ENCODE data around the gene DNAH17. TPM values are rescaled to one million over a fixed set of nuclear protein-coding genes. Genes with fewer than 3 reads are reported as not detected.

DNAH17 gene
- total RNA-seq, 1 experiment from 2014 or later, result 0.76 TPM

DNA sequence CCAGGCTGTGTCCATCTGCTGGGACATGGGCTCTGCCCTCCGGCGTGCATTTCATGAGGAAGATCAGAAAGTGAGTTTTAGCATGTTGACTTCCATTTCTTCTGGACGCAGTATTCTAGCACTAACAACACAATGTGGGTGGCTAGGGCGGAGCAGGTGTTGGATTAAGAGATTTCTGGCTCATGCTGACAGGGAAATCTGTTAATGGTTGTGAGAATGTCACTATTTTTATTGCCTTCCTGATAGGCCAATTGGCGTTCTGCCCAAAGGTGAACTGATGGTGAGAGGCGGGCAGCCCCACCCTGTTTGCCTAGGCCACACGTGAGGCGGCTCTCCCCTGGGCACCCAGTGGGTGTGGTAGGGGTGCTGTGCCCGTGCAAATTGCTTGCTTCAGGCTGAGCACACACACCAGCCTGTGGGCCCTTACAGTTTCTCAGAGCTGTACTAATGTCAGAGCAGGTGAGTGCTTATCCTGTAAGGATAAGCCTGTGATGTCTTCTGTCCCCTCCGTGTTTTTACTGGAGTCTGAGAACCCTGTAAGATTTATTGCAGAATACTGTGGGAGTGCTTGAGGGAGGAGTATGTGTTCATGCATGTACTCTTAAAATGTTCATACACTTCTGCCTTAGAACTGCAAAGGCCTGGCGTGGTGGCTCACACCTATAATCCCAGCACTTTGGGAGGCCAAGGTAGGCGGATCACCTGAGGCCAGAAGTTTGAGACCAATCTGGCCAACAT, 167.8 kb downstream of the DNAH17 start:
- peaks cover 8% of the 10 kb centered on the region; the same call in 1 of the 2 replicates for H3K4me1 ChIP-seq (replicated peaks; ENCODE audit: insufficient read depth)
- H2AFZ ChIP-seq, result no peak overlapping the region

DNA sequence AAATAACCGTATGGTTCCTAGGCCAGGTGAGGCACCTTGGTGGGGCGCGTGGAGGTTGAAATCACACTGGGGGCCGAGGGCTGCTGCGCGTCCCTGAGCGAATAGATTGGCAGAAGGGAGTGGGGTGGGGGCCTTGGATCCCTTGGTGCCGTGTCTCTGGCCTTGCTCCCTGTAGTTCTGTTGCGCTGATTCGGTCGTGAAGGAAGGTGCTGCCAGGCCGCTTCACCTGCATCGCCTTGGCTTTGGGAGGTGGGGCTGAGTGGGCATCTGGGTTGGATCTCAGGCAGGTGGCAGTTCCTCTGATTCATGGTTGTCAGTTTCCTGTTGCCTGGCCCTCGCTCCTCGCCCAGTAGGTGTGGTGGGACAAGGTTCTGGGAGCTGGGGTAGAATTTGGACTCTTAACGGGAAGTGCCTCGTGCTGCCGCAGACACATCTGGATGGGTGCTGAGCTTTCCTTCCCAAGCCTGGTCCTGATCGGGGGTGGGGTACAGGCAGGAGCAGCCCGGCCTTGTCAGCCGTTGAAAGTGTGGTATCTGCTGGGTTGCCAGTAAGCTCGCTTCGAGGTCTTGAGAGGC, 168.6 kb downstream of the DNAH17 start:
- no peak overlapping the region for H3K27ac ChIP-seq
- no peaks in the 10 kb centered on the region for H3K9me2 ChIP-seq (ENCODE audit: insufficient read depth)
- TF ChIP-seq EZH2 (IDR thresholded peaks at IDR 0.05; ENCODE audit: low read depth), result no peak
- TF ChIP-seq, protein P1, sequence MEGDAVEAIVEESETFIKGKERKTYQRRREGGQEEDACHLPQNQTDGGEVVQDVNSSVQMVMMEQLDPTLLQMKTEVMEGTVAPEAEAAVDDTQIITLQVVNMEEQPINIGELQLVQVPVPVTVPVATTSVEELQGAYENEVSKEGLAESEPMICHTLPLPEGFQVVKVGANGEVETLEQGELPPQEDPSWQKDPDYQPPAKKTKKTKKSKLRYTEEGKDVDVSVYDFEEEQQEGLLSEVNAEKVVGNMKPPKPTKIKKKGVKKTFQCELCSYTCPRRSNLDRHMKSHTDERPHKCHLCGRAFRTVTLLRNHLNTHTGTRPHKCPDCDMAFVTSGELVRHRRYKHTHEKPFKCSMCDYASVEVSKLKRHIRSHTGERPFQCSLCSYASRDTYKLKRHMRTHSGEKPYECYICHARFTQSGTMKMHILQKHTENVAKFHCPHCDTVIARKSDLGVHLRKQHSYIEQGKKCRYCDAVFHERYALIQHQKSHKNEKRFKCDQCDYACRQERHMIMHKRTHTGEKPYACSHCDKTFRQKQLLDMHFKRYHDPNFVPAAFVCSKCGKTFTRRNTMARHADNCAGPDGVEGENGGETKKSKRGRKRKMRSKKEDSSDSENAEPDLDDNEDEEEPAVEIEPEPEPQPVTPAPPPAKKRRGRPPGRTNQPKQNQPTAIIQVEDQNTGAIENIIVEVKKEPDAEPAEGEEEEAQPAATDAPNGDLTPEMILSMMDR (conservative IDR thresholded peaks at IDR 0.05), result no peak

More for the DNA sequence above, 167.8 kb downstream of the DNAH17 start:
- Histone ChIP-seq H3K4me3 (no peak overlapping the region), H3K27ac (no peak overlapping the region), H3K27me3 (ENCODE audit: insufficient read depth, low read depth) (no peaks in the 10 kb centered on the region), H3K9me2 (ENCODE audit: insufficient read depth) (no peaks in the 10 kb centered on the region), H3F3A (ENCODE audit: insufficient read depth, low read depth) (no peaks in the 10 kb centered on the region), H3K4me2 (no peak overlapping the region), H3K9me3 (ENCODE audit: insufficient read depth, low read depth) (no peaks in the 10 kb centered on the region), H3K79me2 (ENCODE audit: low read depth) (0 out of 2 replicates have a peak, but pooled peaks cover 7% of the 10 kb centered on the region), H4K20me1 (ENCODE audit: insufficient read depth) (peaks cover 17% of the 10 kb centered on the region; the same call in 1 of the 2 replicates), H3K36me3 (ENCODE audit: low read depth) (no peaks in the 10 kb centered on the region)
- ChIA-PET POLR2A (ENCODE audit: unreplicated experiment) (no interaction called here), CTCF (interaction anchor here (0.9 kb wide), 1 partner anchor 235 kb away, joined by 3 read pairs; no protein-coding TSS in a partner anchor)
- TF ChIP-seq, protein P1 (conservative IDR thresholded peaks at IDR 0.05), result no peak
- TF ChIP-seq EZH2 (IDR thresholded peaks at IDR 0.05; ENCODE audit: low read depth), result no peak
- DNase-seq, result peak in 1 of 2 experiments; percentile 43
- BruUV-seq (replicated peaks), result no TSS peak
- intact Hi-C loops (cut with micrococcal nuclease; ENCODE audit: unreplicated experiment), result no loop called here

DNA sequence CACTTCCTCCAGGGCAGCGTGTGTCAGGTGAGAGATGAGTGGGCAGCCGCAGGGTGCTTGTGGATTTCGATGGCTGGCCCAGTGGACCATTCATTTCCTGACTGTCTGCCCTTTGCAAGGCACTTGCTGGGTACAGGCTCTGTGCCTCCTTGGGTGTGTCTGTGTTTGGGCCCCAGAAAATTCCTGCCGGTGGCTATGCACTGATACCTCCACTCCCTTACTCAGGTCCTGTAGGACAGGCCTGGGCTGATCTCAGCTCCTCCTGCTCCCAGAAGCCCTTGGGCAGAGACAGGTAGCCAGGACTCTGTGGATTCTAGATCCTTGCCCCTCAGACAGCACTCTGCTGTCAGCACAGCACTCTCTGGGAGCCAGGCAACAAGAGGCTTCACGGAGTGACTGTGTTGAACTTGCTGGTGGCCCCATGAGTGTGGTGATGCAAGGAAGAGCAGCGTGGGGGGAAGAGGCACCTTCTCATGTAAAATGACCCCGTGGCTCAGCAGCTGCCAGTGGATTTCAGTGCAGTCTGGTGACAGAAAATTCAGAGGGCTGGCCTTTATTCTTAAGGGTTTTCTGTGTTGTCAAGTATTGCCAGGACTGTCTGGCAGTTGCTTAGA, 169.7 kb downstream of the DNAH17 start:
- no TSS peak for BruUV-seq (replicated peaks)
- Histone ChIP-seq H3F3A (ENCODE audit: insufficient read depth, low read depth) (no peaks in the 10 kb centered on the region), H3K4me3 (no peak overlapping the region), H3K9me3 (ENCODE audit: insufficient read depth, low read depth) (no peaks in the 10 kb centered on the region), H3K36me3 (ENCODE audit: low read depth) (no peaks in the 10 kb centered on the region), H3K4me1 (replicated peaks; ENCODE audit: insufficient read depth) (peaks cover 8% of the 10 kb centered on the region; the same call in 1 of the 2 replicates), H2AFZ (no peak overlapping the region), H3K79me2 (ENCODE audit: low read depth) (0 out of 2 replicates have a peak, but pooled peaks cover 7% of the 10 kb centered on the region), H4K20me1 (ENCODE audit: insufficient read depth) (peaks cover 17% of the 10 kb centered on the region; the same call in 1 of the 2 replicates), H3K27ac (no peak overlapping the region), H3K27me3 (ENCODE audit: insufficient read depth, low read depth) (no peaks in the 10 kb centered on the region), H3K4me2 (no peak overlapping the region), H3K9me2 (ENCODE audit: insufficient read depth) (no peaks in the 10 kb centered on the region)
- intact Hi-C loops (cut with micrococcal nuclease; ENCODE audit: unreplicated experiment), result no loop called here
- ChIA-PET POLR2A (ENCODE audit: unreplicated experiment) (no interaction called here), CTCF (no interaction called here)
- TF ChIP-seq EZH2 (IDR thresholded peaks at IDR 0.05; ENCODE audit: low read depth), result no peak
- TF ChIP-seq, protein P1 (conservative IDR thresholded peaks at IDR 0.05), result no peak
- no peak for DNase-seq

More for the DNA sequence above, 168.6 kb downstream of the DNAH17 start:
- no peak overlapping the region for H3K4me2 ChIP-seq
- ChIA-PET CTCF (no interaction called here), POLR2A (ENCODE audit: unreplicated experiment) (no interaction called here)
- H2AFZ ChIP-seq, result no peak overlapping the region
- H4K20me1 ChIP-seq (ENCODE audit: insufficient read depth), result peaks cover 17% of the 10 kb centered on the region; the same call in 1 of the 2 replicates
- no peak overlapping the region for H3K4me3 ChIP-seq
- no peaks in the 10 kb centered on the region for H3K36me3 ChIP-seq (ENCODE audit: low read depth)
- H3K4me1 ChIP-seq (replicated peaks; ENCODE audit: insufficient read depth), result peaks cover 8% of the 10 kb centered on the region; the same call in 1 of the 2 replicates
- no TSS peak for BruUV-seq (replicated peaks)
- no peak for DNase-seq
- H3F3A ChIP-seq (ENCODE audit: insufficient read depth, low read depth), result no peaks in the 10 kb centered on the region
- H3K27me3 ChIP-seq (ENCODE audit: insufficient read depth, low read depth), result no peaks in the 10 kb centered on the region
- intact Hi-C loops (cut with micrococcal nuclease; ENCODE audit: unreplicated experiment), result no loop called here
- H3K79me2 ChIP-seq (ENCODE audit: low read depth), result 0 out of 2 replicates have a peak, but pooled peaks cover 7% of the 10 kb centered on the region
- H3K9me3 ChIP-seq (ENCODE audit: insufficient read depth, low read depth), result no peaks in the 10 kb centered on the region
